DOHH2 (cell line): ENCODE data around the gene SEMA6C.

Source experiments
- H3F3A ChIP-seq: fragments of 200-600 bp; sonication (generic), shearing (Covaris generic); 2 replicates; pipeline ENCODE4 v1.6.0; 2016; ENCODE audit warnings: antibody characterized with exemption, mild to moderate bottlenecking; ENCODE audit not compliant: control insufficient read depth, insufficient read depth
- H3K27ac ChIP-seq: fragments of 200-600 bp; sonication (generic); 2 replicates; pipeline ENCODE4 v1.5.1; 2014; ENCODE audit warnings: low read depth, mild to moderate bottlenecking, low read length, moderate library complexity
- H3K27me3 ChIP-seq: fragments of 200-600 bp; sonication (generic); 2 replicates; pipeline ENCODE4 v1.6.1; 2014; ENCODE audit warnings: mild to moderate bottlenecking, low read length, mixed read lengths; ENCODE audit not compliant: control insufficient read depth
- H3K36me3 ChIP-seq: fragments of 200-600 bp; sonication (generic); 2 replicates; pipeline ENCODE4 v1.6.1; 2014; ENCODE audit warnings: mild to moderate bottlenecking, low read length, moderate library complexity, mixed read lengths; ENCODE audit not compliant: control insufficient read depth
- H3K4me1 ChIP-seq: fragments of 200-600 bp; sonication (generic); 2 replicates; pipeline ENCODE4 v1.6.1; 2014; ENCODE audit warnings: mild to moderate bottlenecking, low read length, mixed read lengths; ENCODE audit not compliant: control insufficient read depth
- H3K4me2 ChIP-seq: fragments of 200-600 bp; sonication (generic); 2 replicates; pipeline ENCODE4 v1.6.0; 2014; ENCODE audit warnings: mild to moderate bottlenecking, low read length, moderate library complexity
- H3K4me3 ChIP-seq: fragments of 200-600 bp; sonication (generic); 2 replicates; pipeline ENCODE4 v1.5.1; 2014; ENCODE audit warnings: mild to moderate bottlenecking, low read length, mixed read lengths
- H3K79me2 ChIP-seq: fragments of 200-600 bp; sonication (generic); 2 replicates; pipeline ENCODE4 v1.6.1; 2014; ENCODE audit warnings: mild to moderate bottlenecking, low read length, mixed read lengths; ENCODE audit not compliant: control insufficient read depth
- H3K9me2 ChIP-seq: fragments of 200-600 bp; sonication (generic); replicated peaks from 2 replicates; pipeline ENCODE4 v1.6.1; 2014; ENCODE audit warnings: mild to moderate bottlenecking, low read length, mixed read lengths; ENCODE audit not compliant: control insufficient read depth
- H3K9me3 ChIP-seq: fragments of 200-600 bp; sonication (generic); 2 replicates; pipeline ENCODE4 v1.6.1; 2014; ENCODE audit warnings: antibody characterized with exemption, low read length, mixed read lengths; ENCODE audit not compliant: control insufficient read depth, insufficient read depth
- H4K20me1 ChIP-seq: fragments of 200-600 bp; sonication (generic); 2 replicates; pipeline ENCODE4 v1.6.0; 2014; ENCODE audit warnings: low read depth, mild to moderate bottlenecking, antibody characterized with exemption, low read length, moderate library complexity; ENCODE audit not compliant: control insufficient read depth, insufficient read depth
- CTCF ChIP-seq: fragments of 200-600 bp; sonication (generic); IDR thresholded peaks from one replicate; pipeline ENCODE4 v1.5.1; 2014; ENCODE audit warnings: antibody characterized with exemption, mild to moderate bottlenecking, low read depth, low read length; ENCODE audit not compliant: poor library complexity, severe bottlenecking
- EZH2phosphoT487 ChIP-seq: fragments of 200-600 bp; sonication (generic); IDR thresholded peaks from 2 replicates; pipeline ENCODE4 v1.6.1; 2017; ENCODE audit warnings: borderline replicate concordance, mild to moderate bottlenecking, antibody characterized with exemption, low read length, moderate library complexity, mixed read lengths

SEMA6C gene

GRCh38 chr1:151113877-151114276, 32.6 kb downstream of the SEMA6C start:
- Histone ChIP-seq H3K4me3 (no peak overlapping the region), H3K9me3 (no peaks in the 10 kb centered on the region), H3K9me2 (no peaks in the 10 kb centered on the region), H4K20me1 (no peaks in the 10 kb centered on the region), H3K36me3 (no peaks in the 10 kb centered on the region), H3K27me3 (no peaks in the 10 kb centered on the region), H3K4me1 (no peaks in the 10 kb centered on the region), H3F3A (no peaks in the 10 kb centered on the region), H3K4me2 (no peak overlapping the region), H3K27ac (no peak overlapping the region), H3K79me2 (no peaks in the 10 kb centered on the region)
- TF ChIP-seq EZH2phosphoT487 (no peak), CTCF (no peak)

- Histone ChIP-seq H3K9me2 (no peaks in the 10 kb centered on the region), H3F3A (no peaks in the 10 kb centered on the region), H3K36me3 (no peaks in the 10 kb centered on the region), H3K4me1 (no peaks in the 10 kb centered on the region), H3K27ac (no peak overlapping the region), H3K4me2 (no peak overlapping the region), H3K9me3 (no peaks in the 10 kb centered on the region), H3K79me2 (no peaks in the 10 kb centered on the region), H3K4me3 (no peak overlapping the region), H3K27me3 (no peaks in the 10 kb centered on the region), H4K20me1 (no peaks in the 10 kb centered on the region)
- TF ChIP-seq EZH2phosphoT487: no peak
- no peak for TF ChIP-seq CTCF
Measured at GRCh38 chr1:151108331-151108730, 38.1 kb downstream of the SEMA6C start.

- Histone ChIP-seq H3K4me1 (no peaks in the 10 kb centered on the region), H3K9me3 (no peaks in the 10 kb centered on the region), H3K36me3 (no peaks in the 10 kb centered on the region), H3K4me3 (no peak overlapping the region), H3K27ac (no peak overlapping the region), H3K27me3 (no peaks in the 10 kb centered on the region), H4K20me1 (no peaks in the 10 kb centered on the region), H3K79me2 (no peaks in the 10 kb centered on the region), H3F3A (no peaks in the 10 kb centered on the region), H3K4me2 (no peak overlapping the region), H3K9me2 (no peaks in the 10 kb centered on the region)
- TF ChIP-seq CTCF (no peak), EZH2phosphoT487 (no peak)
Measured at GRCh38 chr1:151106894-151107293, 39.5 kb downstream of the SEMA6C start.

GRCh38 chr1:151104630-151105029, 41.8 kb downstream of the SEMA6C start:
- no peaks in the 10 kb centered on the region for H3F3A ChIP-seq
- H3K9me2 ChIP-seq: no peaks in the 10 kb centered on the region
- H3K9me3 ChIP-seq: no peaks in the 10 kb centered on the region
- no peak overlapping the region for H3K4me2 ChIP-seq
- no peaks in the 10 kb centered on the region for H3K4me1 ChIP-seq
- no peaks in the 10 kb centered on the region for H3K27me3 ChIP-seq
- H3K36me3 ChIP-seq: no peaks in the 10 kb centered on the region
- H4K20me1 ChIP-seq: no peaks in the 10 kb centered on the region
- H3K4me3 ChIP-seq: no peak overlapping the region
- no peaks in the 10 kb centered on the region for H3K79me2 ChIP-seq
- no peak for TF ChIP-seq EZH2phosphoT487
- TF ChIP-seq CTCF: no peak
- H3K27ac ChIP-seq: no peak overlapping the region
